ENCODE measurements around the gene MGST3.

DNA sequence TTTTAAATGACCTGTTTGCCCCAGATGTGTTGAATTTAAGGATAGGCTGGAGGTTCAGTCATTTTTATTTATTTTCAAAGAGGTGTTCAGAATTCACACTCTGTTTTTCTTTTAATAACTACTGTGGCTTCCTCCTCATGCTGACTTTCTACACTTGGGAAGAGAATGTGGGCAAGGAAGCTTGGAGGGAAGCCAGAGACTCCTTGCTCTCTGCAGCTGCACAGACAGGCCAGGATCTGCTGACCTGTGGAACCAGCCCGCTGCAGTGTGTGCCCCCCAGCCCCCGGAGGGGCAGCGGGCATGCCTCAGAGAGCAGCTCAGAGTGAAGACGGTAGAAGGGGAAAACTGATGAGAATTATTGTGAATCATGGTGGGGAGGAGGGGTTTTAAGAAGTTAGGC is 16.9 kb downstream of the MGST3 start:
- TF ChIP-seq POLR2A (IDR thresholded peaks at IDR 0.05) (no peak), POLR2AphosphoS5 (IDR thresholded peaks at IDR 0.05) (no peak), EP300 (IDR thresholded peaks at IDR 0.05) (no peak)
- TF ChIP-seq, protein P1, sequence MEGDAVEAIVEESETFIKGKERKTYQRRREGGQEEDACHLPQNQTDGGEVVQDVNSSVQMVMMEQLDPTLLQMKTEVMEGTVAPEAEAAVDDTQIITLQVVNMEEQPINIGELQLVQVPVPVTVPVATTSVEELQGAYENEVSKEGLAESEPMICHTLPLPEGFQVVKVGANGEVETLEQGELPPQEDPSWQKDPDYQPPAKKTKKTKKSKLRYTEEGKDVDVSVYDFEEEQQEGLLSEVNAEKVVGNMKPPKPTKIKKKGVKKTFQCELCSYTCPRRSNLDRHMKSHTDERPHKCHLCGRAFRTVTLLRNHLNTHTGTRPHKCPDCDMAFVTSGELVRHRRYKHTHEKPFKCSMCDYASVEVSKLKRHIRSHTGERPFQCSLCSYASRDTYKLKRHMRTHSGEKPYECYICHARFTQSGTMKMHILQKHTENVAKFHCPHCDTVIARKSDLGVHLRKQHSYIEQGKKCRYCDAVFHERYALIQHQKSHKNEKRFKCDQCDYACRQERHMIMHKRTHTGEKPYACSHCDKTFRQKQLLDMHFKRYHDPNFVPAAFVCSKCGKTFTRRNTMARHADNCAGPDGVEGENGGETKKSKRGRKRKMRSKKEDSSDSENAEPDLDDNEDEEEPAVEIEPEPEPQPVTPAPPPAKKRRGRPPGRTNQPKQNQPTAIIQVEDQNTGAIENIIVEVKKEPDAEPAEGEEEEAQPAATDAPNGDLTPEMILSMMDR (IDR thresholded peaks at IDR 0.05): no peak

Measured in suprapubic skin (tissue), 4 donors.